Islet precursor cell (in vitro differentiated cells): Measurements from ENCODE around the gene NT5DC4.
"Not testable (repeated sequence)": the region's sequence is repeated elsewhere in the genome, so short reads cannot be mapped to it uniquely, and the experiment has no call there.

Experiments
- DNase-seq: peaks from one replicate; pipeline ENCODE4 v3.0.0-alpha.2; 2018

Gene NT5DC4

GRCh38 chr2:112701052-112701451 lies 19.8 kb upstream of the NT5DC4 start:
- DNase-seq = no peak

DNA sequence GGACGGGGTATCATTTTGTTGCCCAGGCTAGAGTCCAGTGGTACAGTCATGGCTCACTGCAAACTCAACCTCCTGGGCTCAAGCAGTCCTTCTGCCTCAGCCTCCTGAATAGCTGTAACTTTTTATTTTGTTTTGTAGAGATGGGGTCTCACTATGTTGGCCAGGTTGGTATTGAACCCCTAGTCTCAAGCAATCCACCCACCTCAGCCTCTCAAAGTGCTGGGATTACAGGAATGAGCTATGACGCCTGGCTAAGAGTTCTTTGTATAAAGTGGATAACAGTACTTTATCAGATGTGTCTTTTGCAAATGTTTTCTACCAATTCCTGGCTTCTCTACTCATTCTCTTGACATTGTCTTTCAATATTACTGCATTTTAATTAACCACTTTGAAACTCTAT lies 17.1 kb upstream of the NT5DC4 start:
- no peak for DNase-seq

GRCh38 chr2:112705575-112705974 lies 15.2 kb upstream of the NT5DC4 start:
- no peak for DNase-seq

DNA sequence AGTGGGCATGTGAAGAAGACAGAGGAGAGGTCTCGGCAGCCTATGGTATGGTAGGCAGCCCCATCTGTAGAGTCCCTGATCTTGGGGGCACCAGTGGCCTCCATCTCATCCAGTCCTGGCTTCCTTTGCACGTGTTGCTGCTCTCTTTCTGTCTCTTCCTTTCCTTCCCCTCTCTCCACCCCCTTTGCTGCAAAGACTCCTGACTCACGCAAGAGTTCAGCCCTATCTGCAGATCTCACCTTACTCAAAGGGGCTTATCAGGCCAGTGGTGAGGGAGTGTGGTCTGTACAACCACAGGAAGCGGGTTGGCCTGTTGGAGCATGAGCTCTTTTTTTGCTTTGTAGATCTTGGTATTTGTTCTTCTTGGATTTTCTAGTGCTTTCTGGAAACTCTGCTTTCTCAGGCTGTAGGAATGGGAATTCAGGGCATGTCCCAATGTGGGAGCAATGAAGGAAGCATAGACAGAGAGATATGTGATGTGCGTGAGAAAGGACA lies 14.6 kb upstream of the NT5DC4 start:
- peak; percentile 91 for DNase-seq

DNA sequence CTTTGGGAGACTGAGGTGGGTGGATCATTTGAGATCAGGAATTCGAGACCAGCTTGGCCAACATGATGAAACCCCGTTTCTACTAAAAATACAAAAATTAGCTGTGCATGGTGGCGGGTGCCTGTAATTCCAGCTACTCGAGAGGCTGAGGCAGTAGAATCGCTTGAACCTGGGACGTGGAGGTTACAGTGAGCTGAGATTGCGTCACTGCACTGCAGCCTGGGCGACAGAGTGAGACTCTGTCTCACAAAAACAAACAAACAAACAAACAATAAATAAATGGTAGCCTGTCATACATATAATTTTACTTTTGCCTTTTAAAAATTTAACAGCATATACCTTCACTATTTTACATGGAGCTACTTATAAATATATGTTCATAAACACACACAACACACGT lies 13.9 kb upstream of the NT5DC4 start:
- DNase-seq = not testable (repeated sequence)

GRCh38 chr2:112708968-112709367 lies 11.9 kb upstream of the NT5DC4 start:
- no peak for DNase-seq

GRCh38 chr2:112709703-112710102 lies 11.1 kb upstream of the NT5DC4 start:
- no peak for DNase-seq

GRCh38 chr2:112710956-112711750 lies 9.7 kb upstream of the NT5DC4 start:
- no peak for DNase-seq

GRCh38 chr2:112712465-112712864 lies 8.4 kb upstream of the NT5DC4 start:
- no peak for DNase-seq

GRCh38 chr2:112712903-112713584 lies 7.8 kb upstream of the NT5DC4 start:
- DNase-seq = no peak

DNA sequence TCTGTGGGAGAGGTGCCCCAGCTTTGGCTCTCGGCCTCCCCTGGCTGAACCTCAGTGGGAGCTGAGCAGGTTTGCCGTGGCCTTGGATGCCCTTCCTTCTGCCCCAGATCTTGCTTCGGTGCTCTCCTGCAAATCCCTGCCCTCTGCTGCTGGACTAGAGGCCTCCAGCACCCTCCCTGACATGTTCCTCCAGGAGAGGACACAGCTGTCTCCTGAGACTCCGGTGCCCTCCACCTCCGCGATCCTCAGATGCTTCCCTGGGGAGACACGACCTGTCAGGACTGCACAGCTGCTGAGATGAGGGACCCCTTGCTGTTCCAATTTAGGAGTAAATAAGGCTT lies 7.3 kb upstream of the NT5DC4 start:
- no peak for DNase-seq

GRCh38 chr2:112713926-112714325 lies 6.9 kb upstream of the NT5DC4 start:
- DNase-seq = no peak

DNA sequence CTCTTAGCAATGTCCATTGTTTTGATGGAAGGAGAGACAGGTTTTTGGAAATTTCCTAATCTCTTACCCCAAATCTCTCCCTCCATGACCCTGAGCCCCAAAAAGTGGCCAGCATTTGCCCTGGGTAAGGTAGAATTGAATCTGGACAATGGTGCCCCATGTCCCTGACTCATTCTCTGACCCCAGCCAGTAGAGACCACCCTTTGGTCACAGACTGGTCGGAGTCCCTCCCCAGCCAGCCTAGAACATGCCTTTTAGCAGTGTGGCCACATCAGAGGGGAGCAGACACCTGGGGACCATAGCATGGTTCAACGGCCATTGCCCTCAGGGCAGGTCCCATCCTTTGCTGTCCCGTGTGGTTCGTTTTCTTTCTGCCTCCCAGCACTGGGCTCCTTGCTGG lies 6.5 kb upstream of the NT5DC4 start:
- DNase-seq = no peak

DNA sequence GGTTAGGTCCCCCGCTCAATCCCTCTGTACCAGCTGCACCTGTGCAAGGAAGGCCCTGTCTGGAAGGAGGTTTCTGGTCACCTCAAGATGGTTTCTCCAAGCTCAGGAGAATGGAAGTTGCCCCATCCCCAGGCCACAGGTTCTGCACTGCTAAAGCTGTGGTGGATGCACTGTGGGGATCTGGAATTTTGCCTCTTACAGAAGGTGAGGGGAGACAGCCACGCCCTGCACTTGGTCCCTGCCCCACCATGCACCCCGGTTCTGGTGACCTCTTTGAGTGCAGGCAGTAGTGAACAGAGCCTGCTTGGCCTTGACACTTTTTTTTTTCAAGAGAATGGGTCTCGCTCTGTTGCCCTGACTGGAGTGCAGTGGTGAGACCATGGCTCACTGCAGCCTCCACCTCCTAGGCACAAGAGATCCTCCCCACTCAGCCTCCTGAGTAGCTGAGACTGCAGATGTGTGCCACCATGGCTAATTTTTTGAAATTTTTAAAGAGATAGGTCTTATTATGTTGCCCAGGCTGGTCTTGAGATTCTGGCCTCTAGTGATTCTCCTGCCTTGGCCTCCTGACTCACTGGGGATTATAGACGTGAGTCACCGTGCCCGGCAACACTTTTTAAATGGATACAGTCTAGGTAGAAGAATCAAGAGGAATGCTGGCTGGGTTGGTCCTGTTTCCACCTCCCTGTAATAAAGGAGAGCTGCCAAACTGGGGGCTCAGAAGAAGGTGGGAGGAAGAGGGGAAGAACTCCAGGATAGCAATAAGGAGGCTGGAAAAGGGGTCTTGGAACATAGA lies 5.8 kb upstream of the NT5DC4 start:
- peak; percentile 80 for DNase-seq

- not testable (repeated sequence) for DNase-seq
Measured at GRCh38 chr2:112716094-112716493, 4.7 kb upstream of the NT5DC4 start.

DNA sequence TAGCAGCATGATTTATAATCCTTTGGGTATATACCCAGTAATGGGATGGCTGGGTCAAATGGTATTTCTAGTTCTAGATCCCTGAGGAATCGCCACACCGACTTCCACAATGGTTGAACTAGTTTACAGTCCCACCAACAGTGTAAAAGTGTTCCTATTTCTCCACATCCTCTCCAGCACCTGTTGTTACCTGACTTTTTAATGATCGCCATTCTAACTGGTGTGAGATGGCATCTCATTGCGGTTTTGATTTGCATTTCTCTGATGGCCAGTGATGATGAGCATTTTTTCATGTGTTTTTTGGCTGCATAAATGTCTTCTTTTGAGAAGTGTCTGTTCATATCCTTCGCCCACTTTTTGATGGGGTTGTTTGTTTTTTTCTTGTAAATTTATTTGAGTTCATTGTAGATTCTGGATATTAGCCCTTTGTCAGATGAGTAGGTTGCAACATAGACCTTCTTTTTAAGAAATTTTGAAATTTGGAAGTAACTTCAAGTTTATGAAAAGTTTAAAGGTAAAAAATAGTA lies 3.9 kb upstream of the NT5DC4 start:
- not testable (repeated sequence) for DNase-seq

- DNase-seq = no peak
Measured at GRCh38 chr2:112718863-112719370, 1.9 kb upstream of the NT5DC4 start.

DNA sequence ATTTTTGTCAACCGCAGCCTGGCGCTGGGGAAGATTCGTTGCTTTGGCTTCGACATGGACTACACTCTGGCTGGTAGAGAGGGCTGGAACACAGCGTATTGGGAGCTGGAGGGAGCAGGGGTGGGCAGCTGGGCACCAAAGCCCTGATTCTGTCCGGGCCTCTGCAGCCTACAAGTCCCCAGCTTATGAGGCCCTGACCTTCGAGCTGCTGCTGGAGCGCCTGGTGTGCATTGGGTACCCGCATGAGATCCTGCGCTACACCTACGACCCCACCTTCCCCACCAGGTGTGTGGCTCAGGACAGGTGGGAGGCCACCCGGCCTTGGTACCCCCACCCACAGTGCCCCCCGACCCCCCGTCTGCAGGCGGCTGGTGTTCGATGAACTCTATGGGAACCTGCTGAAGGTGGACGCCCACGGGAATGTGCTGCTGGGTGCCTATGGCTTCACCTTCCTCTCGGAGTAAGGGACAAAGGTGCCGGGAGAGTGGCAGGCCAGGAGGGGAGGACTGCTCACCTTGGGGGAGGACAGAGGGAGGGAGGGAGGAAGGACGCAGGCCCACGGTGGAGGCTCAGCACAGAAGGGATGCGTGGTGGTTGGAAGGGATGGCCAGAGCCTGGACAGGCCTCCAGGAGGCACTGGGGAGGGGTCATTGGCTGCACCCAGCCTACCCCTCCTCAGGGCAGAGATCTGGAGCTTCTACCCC lies 1.2 kb downstream of the NT5DC4 start:
- no peak for DNase-seq

- no peak for DNase-seq
Measured at GRCh38 chr2:112722816-112723546, 2.2 kb downstream of the NT5DC4 start.

DNA sequence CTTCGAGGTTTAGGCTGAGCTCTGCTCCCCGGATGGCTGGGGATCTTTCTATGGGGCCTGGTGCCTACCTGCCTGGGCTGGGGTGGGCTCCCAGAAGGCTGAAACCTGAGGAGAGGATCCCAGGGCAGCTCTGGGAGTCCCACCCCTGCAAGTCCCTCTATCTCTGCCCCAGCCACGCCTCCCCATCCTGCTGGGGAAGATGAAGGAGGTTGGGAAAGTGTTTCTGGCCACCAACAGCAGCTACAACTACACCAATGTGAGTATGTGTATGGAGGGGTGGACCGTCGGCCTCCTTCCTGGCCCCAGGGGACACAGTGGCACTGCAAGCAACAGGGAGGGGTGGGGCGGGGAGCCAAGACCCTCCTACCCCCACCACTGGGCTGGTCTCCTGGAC lies 2.7 kb downstream of the NT5DC4 start:
- no peak for DNase-seq

DNA sequence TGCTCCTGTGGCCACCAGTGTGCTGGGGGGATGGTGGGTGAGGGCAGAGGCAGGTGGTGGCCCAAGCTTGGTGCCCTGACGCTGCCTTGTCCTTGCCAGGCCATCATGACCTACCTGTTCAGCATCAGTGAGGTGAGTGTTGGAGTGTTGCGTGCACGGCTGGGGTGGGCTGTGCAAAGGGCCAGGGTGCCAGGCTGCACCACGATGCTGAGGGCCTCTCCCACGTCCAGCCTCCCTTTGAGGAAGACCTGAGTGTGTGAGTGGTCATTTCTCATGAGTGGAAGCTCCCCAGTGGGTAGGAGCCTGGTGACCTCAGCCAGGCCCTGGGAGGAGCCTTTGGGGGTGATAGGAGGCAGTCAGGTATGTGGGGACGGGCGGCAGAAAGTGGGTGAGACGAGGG lies 3.2 kb downstream of the NT5DC4 start:
- no peak for DNase-seq
